SK-N-SH treated with all-trans-retinoic acid at 6 μM for 48 hours (cell line): ENCODE results near the gene TMC6.

ENCODE experiments used
- ATAC-seq: fragments of 200-7000 bp; cut with Tn5 transposase; 3 replicates; pipeline ENCODE4 v1.9.1; 2020; ENCODE audit warnings: mild to moderate bottlenecking, moderate library complexity
- ARNTL ChIP-seq: fragments of 450-650 bp; formaldehyde crosslinking; IDR thresholded peaks from 2 replicates; pipeline ENCODE4 v1.5.0; 2020; ENCODE audit warnings: low read depth, mild to moderate bottlenecking, moderate library complexity, borderline replicate concordance
- CREB5 ChIP-seq: fragments of 250-450 bp; sonication (Bioruptor Pico); IDR thresholded peaks from 2 replicates; pipeline ENCODE4 v1.5.1; 2020; ENCODE audit warnings: low read depth, mild to moderate bottlenecking, moderate library complexity
- CSDC2 ChIP-seq: fragments of 250-450 bp; sonication (Bioruptor Pico); IDR thresholded peaks from 2 replicates; pipeline ENCODE4 v1.5.0; 2020; ENCODE audit warnings: mild to moderate bottlenecking, moderate library complexity
- CSRNP3 ChIP-seq: fragments of 250-450 bp; sonication (Bioruptor Pico); IDR thresholded peaks from 2 replicates; pipeline ENCODE4 v1.5.1; 2021; ENCODE audit warnings: mild to moderate bottlenecking, moderate library complexity
- ESRRG ChIP-seq: fragments of 250-450 bp; sonication (Bioruptor Pico); IDR thresholded peaks from 2 replicates; pipeline ENCODE4 v1.6.1; 2021; ENCODE audit warnings: mild to moderate bottlenecking
- GLIS3 ChIP-seq: fragments of 250-450 bp; sonication (Bioruptor Pico); IDR thresholded peaks from 2 replicates; pipeline ENCODE4 v1.5.0; 2020; ENCODE audit warnings: mild to moderate bottlenecking, moderate library complexity
- ISL1 ChIP-seq: fragments of 250-450 bp; sonication (Bioruptor Pico); IDR thresholded peaks from 2 replicates; pipeline ENCODE4 v2.1.2; 2022; ENCODE audit warnings: mild to moderate bottlenecking, moderate library complexity
- OSR1 ChIP-seq: fragments of 250-450 bp; sonication (Bioruptor Pico); IDR thresholded peaks from 2 replicates; pipeline ENCODE4 v1.8.0; 2022; ENCODE audit warnings: moderate library complexity, mild to moderate bottlenecking, inconsistent platforms
- PATZ1 ChIP-seq: fragments of 250-450 bp; sonication (Bioruptor Pico); IDR thresholded peaks from 2 replicates; pipeline ENCODE4 v1.8.0; 2020; ENCODE audit warnings: mild to moderate bottlenecking, moderate library complexity, borderline replicate concordance
- POU6F1 ChIP-seq: fragments of 250-450 bp; sonication (Bioruptor Pico); IDR thresholded peaks from 2 replicates; pipeline ENCODE4 v1.8.0; 2021; ENCODE audit warnings: low read depth, mild to moderate bottlenecking, moderate library complexity, borderline replicate concordance
- PPARA ChIP-seq: fragments of 250-450 bp; sonication (Bioruptor Pico); IDR thresholded peaks from 2 replicates; pipeline ENCODE4 v1.5.0; 2020; ENCODE audit warnings: mild to moderate bottlenecking, borderline replicate concordance
- RARB ChIP-seq: fragments of 250-450 bp; sonication (Bioruptor Pico); IDR thresholded peaks from 2 replicates; pipeline ENCODE4 v1.8.0; 2021; ENCODE audit warnings: mild to moderate bottlenecking, moderate library complexity
- SNAI2 ChIP-seq: fragments of 250-450 bp; sonication (Bioruptor Pico); IDR thresholded peaks from 2 replicates; pipeline ENCODE4 v1.5.0; 2020; ENCODE audit warnings: mild to moderate bottlenecking, moderate library complexity
- TCF4 ChIP-seq: fragments of 250-450 bp; sonication (Bioruptor Pico); IDR thresholded peaks from 2 replicates; pipeline ENCODE4 v1.8.0; 2021; ENCODE audit warnings: mild to moderate bottlenecking, moderate library complexity, borderline replicate concordance
- TOX ChIP-seq: fragments of 250-450 bp; sonication (Bioruptor Pico); IDR thresholded peaks from 2 replicates; pipeline ENCODE4 v1.8.0; 2021; ENCODE audit warnings: mild to moderate bottlenecking, moderate library complexity, borderline replicate concordance
- ZC3H10 ChIP-seq: fragments of 250-450 bp; sonication (Bioruptor Pico); IDR thresholded peaks from 2 replicates; pipeline ENCODE4 v1.5.1; 2021; ENCODE audit warnings: mild to moderate bottlenecking, moderate library complexity
- ZFP3 ChIP-seq: fragments of 250-450 bp; sonication (Bioruptor Pico); IDR thresholded peaks from 2 replicates; pipeline ENCODE4 v1.5.0; 2020; ENCODE audit warnings: mild to moderate bottlenecking, moderate library complexity
- ZFP30 ChIP-seq: fragments of 450-650 bp; formaldehyde crosslinking; IDR thresholded peaks from 2 replicates; pipeline ENCODE4 v1.5.0; 2022; ENCODE audit warnings: mild to moderate bottlenecking, moderate library complexity
- ZNF565 ChIP-seq: fragments of 450-650 bp; formaldehyde crosslinking; conservative IDR thresholded peaks from 2 replicates; pipeline ENCODE4 v1.5.0; 2020; ENCODE audit warnings: low read depth, mild to moderate bottlenecking, moderate library complexity
- ZNF70 ChIP-seq: fragments of 450-650 bp; formaldehyde crosslinking; IDR thresholded peaks from 2 replicates; pipeline ENCODE4 v1.5.0; 2020; ENCODE audit warnings: mild to moderate bottlenecking, moderate library complexity
- ZNF8 ChIP-seq: fragments of 450-650 bp; formaldehyde crosslinking; IDR thresholded peaks from 2 replicates; pipeline ENCODE4 v1.5.0; 2020; ENCODE audit warnings: mild to moderate bottlenecking, moderate library complexity

TMC6 gene

GRCh38 chr17:78125976-78126894, 2.3 kb downstream of the TMC6 start:
- no peak for TF ChIP-seq ZFP30 (CRISPR knock-in tag)
- TF ChIP-seq ISL1, result no peak
- no peak for TF ChIP-seq RARB (CRISPR knock-in tag)
- no peak for TF ChIP-seq CSRNP3 (CRISPR knock-in tag)
- no peak for TF ChIP-seq CSDC2 (CRISPR knock-in tag)
- no peak for TF ChIP-seq ZNF70 (CRISPR knock-in tag)
- TF ChIP-seq ZFP3 (CRISPR knock-in tag), result no peak
- TF ChIP-seq ZC3H10 (CRISPR knock-in tag), result no peak
- TF ChIP-seq SNAI2 (CRISPR knock-in tag), result no peak
- TF ChIP-seq PPARA (CRISPR knock-in tag), result no peak
- TF ChIP-seq PATZ1 (CRISPR knock-in tag), result no peak
- no peak for TF ChIP-seq TCF4 (CRISPR knock-in tag)
- ATAC-seq, result no peak

GRCh38 chr17:78125138-78125913, 3.2 kb downstream of the TMC6 start:
- no peak for TF ChIP-seq ARNTL (CRISPR knock-in tag)
- TF ChIP-seq ZNF8 (CRISPR knock-in tag), result no peak
- TF ChIP-seq SNAI2 (CRISPR knock-in tag), result no peak
- TF ChIP-seq TOX (CRISPR knock-in tag), result no peak
- no peak for TF ChIP-seq GLIS3 (CRISPR knock-in tag)
- no peak for TF ChIP-seq ZNF565 (CRISPR knock-in tag)
- no peak for TF ChIP-seq RARB (CRISPR knock-in tag)
- no peak for TF ChIP-seq ZNF70 (CRISPR knock-in tag)
- no peak for TF ChIP-seq POU6F1
- TF ChIP-seq ISL1, result no peak
- TF ChIP-seq PPARA (CRISPR knock-in tag), result no peak
- no peak for TF ChIP-seq ESRRG
- TF ChIP-seq ZC3H10 (CRISPR knock-in tag), result no peak
- no peak for TF ChIP-seq CSDC2 (CRISPR knock-in tag)
- no peak for TF ChIP-seq CREB5 (CRISPR knock-in tag)
- no peak for TF ChIP-seq PATZ1 (CRISPR knock-in tag)
- no peak for TF ChIP-seq OSR1 (CRISPR knock-in tag)
- no peak for ATAC-seq

GRCh38 chr17:78124836-78125137, 3.8 kb downstream of the TMC6 start:
- no peak for ATAC-seq

More at GRCh38 chr17:78124836-78125137, 3.8 kb downstream of the TMC6 start:
- TF ChIP-seq CSRNP3 (CRISPR knock-in tag), result no peak
- no peak for TF ChIP-seq ZFP3 (CRISPR knock-in tag)
- no peak for TF ChIP-seq CSDC2 (CRISPR knock-in tag)
